ENCODE measurements around the gene PXN. TPM values are rescaled to one million over a fixed set of nuclear protein-coding genes. Genes with fewer than 3 reads are reported as not detected.

Gene PXN
- total and polyA plus RNA-seq, 2 of the 13 experiments (the other 11 are each of a cell fraction or from before 2014, with no cell fraction given) = 13.6 to 14.2 TPM

- TF ChIP-seq ZNF687 (CRISPR knock-in tag; IDR thresholded peaks at IDR 0.05) (peak; percentile 23; the same call in 1 of the 2 replicates), ZBTB33 (CRISPR knock-in tag; IDR thresholded peaks at IDR 0.05) (peak; percentile 53), ZNF512 (CRISPR knock-in tag; IDR thresholded peaks at IDR 0.05) (no peak), PHF21A (CRISPR knock-in tag; IDR thresholded peaks at IDR 0.05) (no peak), DR1 (CRISPR knock-in tag; IDR thresholded peaks at IDR 0.05) (no peak), GLI4 (CRISPR knock-in tag; IDR thresholded peaks at IDR 0.05; ENCODE audit: borderline replicate concordance) (no peak), ZNF772 (CRISPR knock-in tag; IDR thresholded peaks at IDR 0.05) (no peak), ZNF484 (CRISPR knock-in tag; IDR thresholded peaks at IDR 0.05; ENCODE audit: borderline replicate concordance, low read depth) (no peak), ASH2L (IDR thresholded peaks at IDR 0.05; ENCODE audit: insufficient read length, low read depth, low read length) (no peak), TFAP4 (IDR thresholded peaks at IDR 0.05; ENCODE audit: borderline replicate concordance, low read depth) (no peak), DBP (CRISPR knock-in tag; IDR thresholded peaks at IDR 0.05; ENCODE audit: not compliant biosample characterization) (no peak)
These were observed 3.3 kb downstream of the PXN start (continued) for GRCh38 chr12:120261951-120262851.

All from HepG2 (cell line).